Measurements from ENCODE around the gene AKR1C2.

DNA sequence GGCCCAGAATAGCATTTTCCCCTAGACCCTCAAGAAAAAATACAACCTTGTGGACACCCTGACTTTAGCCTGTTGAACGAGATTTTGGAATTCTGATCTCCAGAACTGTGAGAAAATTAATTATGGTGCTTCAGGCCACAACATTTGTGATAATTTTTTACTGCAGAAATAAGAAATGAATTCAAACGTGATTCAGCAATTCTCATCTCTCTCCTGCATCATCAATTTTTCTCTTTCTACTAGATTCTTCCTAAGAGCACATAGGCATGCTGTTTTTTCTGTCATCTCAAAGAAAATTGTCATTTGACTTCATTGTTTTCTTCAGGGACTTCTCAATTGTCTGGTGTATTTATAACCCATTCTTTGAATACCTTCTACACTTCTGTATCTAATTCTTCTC lies 8.9 kb upstream of the AKR1C2 start:
- TF ChIP-seq, protein P1, sequence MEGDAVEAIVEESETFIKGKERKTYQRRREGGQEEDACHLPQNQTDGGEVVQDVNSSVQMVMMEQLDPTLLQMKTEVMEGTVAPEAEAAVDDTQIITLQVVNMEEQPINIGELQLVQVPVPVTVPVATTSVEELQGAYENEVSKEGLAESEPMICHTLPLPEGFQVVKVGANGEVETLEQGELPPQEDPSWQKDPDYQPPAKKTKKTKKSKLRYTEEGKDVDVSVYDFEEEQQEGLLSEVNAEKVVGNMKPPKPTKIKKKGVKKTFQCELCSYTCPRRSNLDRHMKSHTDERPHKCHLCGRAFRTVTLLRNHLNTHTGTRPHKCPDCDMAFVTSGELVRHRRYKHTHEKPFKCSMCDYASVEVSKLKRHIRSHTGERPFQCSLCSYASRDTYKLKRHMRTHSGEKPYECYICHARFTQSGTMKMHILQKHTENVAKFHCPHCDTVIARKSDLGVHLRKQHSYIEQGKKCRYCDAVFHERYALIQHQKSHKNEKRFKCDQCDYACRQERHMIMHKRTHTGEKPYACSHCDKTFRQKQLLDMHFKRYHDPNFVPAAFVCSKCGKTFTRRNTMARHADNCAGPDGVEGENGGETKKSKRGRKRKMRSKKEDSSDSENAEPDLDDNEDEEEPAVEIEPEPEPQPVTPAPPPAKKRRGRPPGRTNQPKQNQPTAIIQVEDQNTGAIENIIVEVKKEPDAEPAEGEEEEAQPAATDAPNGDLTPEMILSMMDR (IDR thresholded peaks at IDR 0.05; ENCODE audit: low read length): no peak
- no peak for TF ChIP-seq EZH2 (optimal IDR thresholded peaks at IDR 0.05; ENCODE audit: low read depth, low read length)

Data from MM.1S (cell line).